Measurements from ENCODE around the gene BCAN.

Gene BCAN

DNA sequence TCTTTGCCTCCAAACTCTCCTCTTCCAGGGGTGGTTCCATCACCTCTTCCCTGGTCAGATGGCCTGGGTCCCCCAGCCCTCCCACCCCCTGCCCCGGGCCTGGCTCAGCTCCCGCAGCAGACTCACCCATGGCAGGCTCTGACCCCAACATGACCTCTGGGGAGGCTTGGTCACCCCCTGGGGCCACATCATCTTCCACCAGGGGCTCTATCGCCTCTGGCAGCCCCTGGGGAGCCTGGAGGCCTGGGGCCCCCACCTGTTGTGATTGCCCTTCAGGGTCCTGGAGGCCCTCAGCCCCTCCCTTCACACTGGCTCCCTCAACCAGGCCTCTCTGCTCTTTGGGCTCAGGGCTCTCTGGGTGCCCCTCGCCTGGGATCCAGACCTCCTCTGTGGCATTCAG lies 28.9 kb downstream of the BCAN start:
- H3K27ac ChIP-seq (ENCODE audit: low read depth, low read length) = no peak overlapping the region
- peaks cover 73% of the 10 kb centered on the region for H3K27me3 ChIP-seq (ENCODE audit: control insufficient read depth, low read length)
- no peaks in the 10 kb centered on the region for H3K9me2 ChIP-seq (replicated peaks; ENCODE audit: control insufficient read depth, low read length)
- H4K20me1 ChIP-seq (ENCODE audit: control insufficient read depth, insufficient read depth, low read depth, low read length) = no peaks in the 10 kb centered on the region
- no peak overlapping the region for H3K4me3 ChIP-seq (ENCODE audit: low read length)
- H3K79me2 ChIP-seq (ENCODE audit: control insufficient read depth, low read length) = no peaks in the 10 kb centered on the region
- H3K9me3 ChIP-seq (ENCODE audit: control insufficient read depth, insufficient read depth, low read length) = no peaks in the 10 kb centered on the region
- H3K36me3 ChIP-seq (ENCODE audit: control insufficient read depth, low read length) = no peaks in the 10 kb centered on the region
- TF ChIP-seq, protein P1, sequence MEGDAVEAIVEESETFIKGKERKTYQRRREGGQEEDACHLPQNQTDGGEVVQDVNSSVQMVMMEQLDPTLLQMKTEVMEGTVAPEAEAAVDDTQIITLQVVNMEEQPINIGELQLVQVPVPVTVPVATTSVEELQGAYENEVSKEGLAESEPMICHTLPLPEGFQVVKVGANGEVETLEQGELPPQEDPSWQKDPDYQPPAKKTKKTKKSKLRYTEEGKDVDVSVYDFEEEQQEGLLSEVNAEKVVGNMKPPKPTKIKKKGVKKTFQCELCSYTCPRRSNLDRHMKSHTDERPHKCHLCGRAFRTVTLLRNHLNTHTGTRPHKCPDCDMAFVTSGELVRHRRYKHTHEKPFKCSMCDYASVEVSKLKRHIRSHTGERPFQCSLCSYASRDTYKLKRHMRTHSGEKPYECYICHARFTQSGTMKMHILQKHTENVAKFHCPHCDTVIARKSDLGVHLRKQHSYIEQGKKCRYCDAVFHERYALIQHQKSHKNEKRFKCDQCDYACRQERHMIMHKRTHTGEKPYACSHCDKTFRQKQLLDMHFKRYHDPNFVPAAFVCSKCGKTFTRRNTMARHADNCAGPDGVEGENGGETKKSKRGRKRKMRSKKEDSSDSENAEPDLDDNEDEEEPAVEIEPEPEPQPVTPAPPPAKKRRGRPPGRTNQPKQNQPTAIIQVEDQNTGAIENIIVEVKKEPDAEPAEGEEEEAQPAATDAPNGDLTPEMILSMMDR (IDR thresholded peaks at IDR 0.05; ENCODE audit: low read depth, low read length, poor library complexity, severe bottlenecking) = no peak
- no peak for TF ChIP-seq EZH2phosphoT487 (IDR thresholded peaks at IDR 0.05; ENCODE audit: borderline replicate concordance, low read length)
- no peaks in the 10 kb centered on the region for H3K4me1 ChIP-seq (ENCODE audit: control insufficient read depth, low read length)
- H3K4me2 ChIP-seq (ENCODE audit: low read length) = no peak overlapping the region
- H3F3A ChIP-seq (ENCODE audit: control insufficient read depth, insufficient read depth) = peaks cover 5% of the 10 kb centered on the region; the same call in 1 of the 2 replicates

GRCh38 chr1:156671804-156672203 lies 29.9 kb downstream of the BCAN start:
- no peak overlapping the region for H3K4me3 ChIP-seq (ENCODE audit: low read length)
- H3K9me2 ChIP-seq (replicated peaks; ENCODE audit: control insufficient read depth, low read length) = no peaks in the 10 kb centered on the region
- H4K20me1 ChIP-seq (ENCODE audit: control insufficient read depth, insufficient read depth, low read depth, low read length) = no peaks in the 10 kb centered on the region
- no peak for TF ChIP-seq EZH2phosphoT487 (IDR thresholded peaks at IDR 0.05; ENCODE audit: borderline replicate concordance, low read length)
- TF ChIP-seq, protein P1 (IDR thresholded peaks at IDR 0.05; ENCODE audit: low read depth, low read length, poor library complexity, severe bottlenecking) = no peak
- peaks cover 5% of the 10 kb centered on the region; the same call in 1 of the 2 replicates for H3F3A ChIP-seq (ENCODE audit: control insufficient read depth, insufficient read depth)
- no peaks in the 10 kb centered on the region for H3K79me2 ChIP-seq (ENCODE audit: control insufficient read depth, low read length)
- no peak overlapping the region for H3K27ac ChIP-seq (ENCODE audit: low read depth, low read length)
- H3K36me3 ChIP-seq (ENCODE audit: control insufficient read depth, low read length) = no peaks in the 10 kb centered on the region
- H3K27me3 ChIP-seq (ENCODE audit: control insufficient read depth, low read length) = peaks cover 70% of the 10 kb centered on the region
- H3K4me2 ChIP-seq (ENCODE audit: low read length) = no peak overlapping the region
- H3K9me3 ChIP-seq (ENCODE audit: control insufficient read depth, insufficient read depth, low read length) = no peaks in the 10 kb centered on the region
- no peaks in the 10 kb centered on the region for H3K4me1 ChIP-seq (ENCODE audit: control insufficient read depth, low read length)

DNA sequence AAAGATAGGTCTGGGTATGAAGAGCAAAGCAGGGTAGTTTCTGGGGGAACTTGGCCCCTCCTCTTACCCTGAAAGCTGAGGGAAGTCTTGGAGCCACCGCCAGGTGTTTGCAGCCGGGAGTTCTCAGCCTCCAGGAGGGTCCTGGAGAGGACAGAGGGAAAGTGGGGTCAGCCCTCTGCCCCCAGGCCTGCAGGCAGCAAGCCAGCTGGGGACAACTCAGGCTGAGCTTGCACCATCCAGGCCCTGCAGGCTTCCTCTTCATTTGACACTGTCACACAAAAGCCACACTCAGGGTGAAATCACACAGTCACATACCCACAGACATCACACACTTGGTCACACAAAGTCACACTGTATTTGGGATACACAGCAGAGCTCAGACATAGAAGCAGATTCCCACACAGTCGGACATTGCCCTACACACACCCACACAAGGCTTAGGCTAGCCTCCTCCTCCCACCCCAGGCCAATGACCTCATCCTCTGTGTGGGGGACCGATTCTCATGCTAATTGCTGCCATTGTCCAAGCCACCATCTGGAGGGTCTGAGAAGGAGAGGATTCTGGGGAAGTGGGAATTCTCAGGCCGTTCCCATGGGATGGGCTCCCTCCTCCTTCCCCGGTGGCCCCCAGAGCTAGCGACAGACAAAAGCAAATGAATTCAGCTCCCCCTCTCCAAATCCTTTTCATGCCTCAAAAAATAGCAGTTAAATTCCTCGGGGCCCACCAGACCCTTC lies 31.6 kb downstream of the BCAN start:
- H3K4me3 ChIP-seq (ENCODE audit: low read length) = no peak overlapping the region
- H4K20me1 ChIP-seq (ENCODE audit: control insufficient read depth, insufficient read depth, low read depth, low read length) = no peaks in the 10 kb centered on the region
- peaks cover 81% of the 10 kb centered on the region for H3K27me3 ChIP-seq (ENCODE audit: control insufficient read depth, low read length)
- H3K4me1 ChIP-seq (ENCODE audit: control insufficient read depth, low read length) = peaks cover 3% of the 10 kb centered on the region
- H3F3A ChIP-seq (ENCODE audit: control insufficient read depth, insufficient read depth) = peaks cover 5% of the 10 kb centered on the region; the same call in 1 of the 2 replicates
- H3K9me2 ChIP-seq (replicated peaks; ENCODE audit: control insufficient read depth, low read length) = no peaks in the 10 kb centered on the region
- no peaks in the 10 kb centered on the region for H3K79me2 ChIP-seq (ENCODE audit: control insufficient read depth, low read length)
- no peaks in the 10 kb centered on the region for H3K9me3 ChIP-seq (ENCODE audit: control insufficient read depth, insufficient read depth, low read length)
- H3K27ac ChIP-seq (ENCODE audit: low read depth, low read length) = no peak overlapping the region
- no peaks in the 10 kb centered on the region for H3K36me3 ChIP-seq (ENCODE audit: control insufficient read depth, low read length)
- no peak for TF ChIP-seq EZH2phosphoT487 (IDR thresholded peaks at IDR 0.05; ENCODE audit: borderline replicate concordance, low read length)
- TF ChIP-seq, protein P1 (IDR thresholded peaks at IDR 0.05; ENCODE audit: low read depth, low read length, poor library complexity, severe bottlenecking) = no peak
- H3K4me2 ChIP-seq (ENCODE audit: low read length) = no peak overlapping the region
